GF-D8 (cell line): ENCODE results near the gene ZNF160.
"Not testable (repeated sequence)": the region's sequence is repeated elsewhere in the genome, so short reads cannot be mapped to it uniquely, and the experiment has no call there.

Experiments
- DNase-seq: peaks from one replicate; lab custom pipeline; 2025; lab: John Stamatoyannopoulos, UW

The ZNF160 gene

DNA sequence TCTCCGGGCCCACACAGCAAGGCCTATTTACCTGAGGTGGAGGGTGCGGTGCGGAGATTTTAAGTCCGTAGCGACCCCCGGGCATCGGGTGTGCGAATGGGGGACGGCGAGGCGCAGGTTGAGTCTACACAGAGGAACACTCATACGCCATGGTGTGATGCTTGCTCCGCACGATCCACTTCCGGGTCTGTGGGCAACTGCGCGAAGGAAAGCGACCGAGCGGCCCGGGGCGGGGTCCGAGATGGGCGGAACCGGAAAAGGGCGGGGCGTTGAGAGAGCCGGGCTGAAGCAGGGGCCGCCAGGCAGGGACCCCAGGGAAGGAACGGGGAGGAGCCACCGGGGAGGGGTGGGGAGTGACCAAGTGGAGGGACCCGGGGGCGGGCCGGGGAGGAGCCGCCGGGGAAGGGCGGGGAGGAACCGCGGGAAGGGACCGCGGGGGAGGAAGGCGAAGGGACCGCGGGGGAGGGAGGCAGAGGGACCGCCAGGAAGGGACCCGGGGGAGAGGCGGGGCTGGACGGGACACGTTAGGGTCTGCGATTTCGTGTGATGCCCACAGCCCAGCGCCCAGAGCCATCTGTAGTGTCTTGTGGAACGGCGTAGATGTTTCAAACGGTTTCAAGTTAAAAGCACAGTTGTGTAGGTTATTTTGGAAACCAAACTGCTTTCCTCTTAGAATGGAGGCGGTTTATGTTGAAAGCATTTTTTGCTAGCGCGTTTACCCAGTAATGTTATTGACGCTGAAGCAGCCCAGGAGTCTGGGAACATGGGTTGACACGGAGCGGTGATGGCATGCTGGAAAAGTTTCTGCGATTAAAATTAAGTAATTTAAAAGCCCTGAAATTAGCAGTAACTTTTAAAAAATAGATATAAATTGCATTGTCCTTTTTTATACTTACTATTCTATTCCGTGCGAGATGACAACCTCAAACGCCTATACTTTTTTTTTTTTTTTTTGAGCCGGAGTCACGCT lies at the start of gene ZNF160:
Gene ZNF160 (minus strand): TSS at position 189 of the 970 bp plus-strand sequence. CDS start 17,146 bp downstream, outside the sequence.
- peak; percentile 91 for DNase-seq

DNA sequence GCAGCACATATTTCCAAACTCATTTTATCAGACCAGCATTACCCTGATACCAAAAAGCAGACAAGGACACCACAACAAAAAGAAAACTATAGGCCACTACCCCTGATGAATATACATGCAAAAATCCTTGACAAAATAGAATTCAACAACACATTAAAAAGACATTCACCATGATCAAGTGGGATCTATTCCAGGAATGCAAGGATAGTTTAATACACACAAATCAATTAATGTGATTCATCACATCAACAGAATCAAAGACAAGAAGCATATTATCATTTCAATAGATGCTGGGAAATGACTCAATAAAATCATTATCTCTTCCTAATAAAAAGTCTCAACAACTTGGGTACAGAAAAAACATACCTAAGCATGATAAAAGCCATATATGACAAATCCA lies 44.4 kb upstream of the ZNF160 start:
- DNase-seq = no peak

DNA sequence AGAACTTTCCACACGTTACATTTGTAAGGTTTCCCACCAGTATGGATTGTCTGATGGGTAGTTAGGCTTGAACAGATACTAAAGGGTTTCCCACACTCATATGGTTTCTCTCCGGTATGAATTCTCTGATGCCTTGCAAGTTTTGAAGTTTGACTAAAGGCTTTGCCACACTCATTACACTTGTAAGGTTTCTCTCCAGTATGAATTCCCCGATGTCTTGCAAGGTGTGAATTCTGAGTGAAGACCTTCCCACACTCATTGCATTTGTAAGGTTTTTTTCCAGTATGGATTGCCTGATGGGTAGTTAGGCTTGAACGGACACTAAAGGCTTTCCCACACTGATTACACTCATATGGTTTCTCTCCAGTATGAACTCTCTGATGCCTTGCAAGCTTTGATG lies 37.1 kb upstream of the ZNF160 start:
- DNase-seq = no peak

DNA sequence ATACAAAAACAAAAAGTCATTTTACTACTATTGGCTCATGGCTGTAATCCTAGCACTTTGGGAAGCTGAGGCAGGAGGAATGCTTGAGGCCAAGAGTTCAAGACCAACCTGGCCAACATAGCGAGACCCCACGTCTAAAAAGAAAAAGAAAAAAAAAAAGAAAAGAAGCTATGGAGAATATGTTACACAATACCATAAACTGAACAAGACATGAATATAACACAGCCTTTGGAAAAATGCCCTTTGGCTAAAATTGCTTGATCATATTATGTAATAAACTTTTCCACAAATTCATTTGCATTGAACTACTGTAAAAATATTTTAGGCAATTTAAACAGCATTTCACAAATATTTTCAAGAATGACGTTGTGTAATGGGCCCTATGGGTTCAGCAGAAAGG lies 33.2 kb upstream of the ZNF160 start:
- no peak for DNase-seq

DNA sequence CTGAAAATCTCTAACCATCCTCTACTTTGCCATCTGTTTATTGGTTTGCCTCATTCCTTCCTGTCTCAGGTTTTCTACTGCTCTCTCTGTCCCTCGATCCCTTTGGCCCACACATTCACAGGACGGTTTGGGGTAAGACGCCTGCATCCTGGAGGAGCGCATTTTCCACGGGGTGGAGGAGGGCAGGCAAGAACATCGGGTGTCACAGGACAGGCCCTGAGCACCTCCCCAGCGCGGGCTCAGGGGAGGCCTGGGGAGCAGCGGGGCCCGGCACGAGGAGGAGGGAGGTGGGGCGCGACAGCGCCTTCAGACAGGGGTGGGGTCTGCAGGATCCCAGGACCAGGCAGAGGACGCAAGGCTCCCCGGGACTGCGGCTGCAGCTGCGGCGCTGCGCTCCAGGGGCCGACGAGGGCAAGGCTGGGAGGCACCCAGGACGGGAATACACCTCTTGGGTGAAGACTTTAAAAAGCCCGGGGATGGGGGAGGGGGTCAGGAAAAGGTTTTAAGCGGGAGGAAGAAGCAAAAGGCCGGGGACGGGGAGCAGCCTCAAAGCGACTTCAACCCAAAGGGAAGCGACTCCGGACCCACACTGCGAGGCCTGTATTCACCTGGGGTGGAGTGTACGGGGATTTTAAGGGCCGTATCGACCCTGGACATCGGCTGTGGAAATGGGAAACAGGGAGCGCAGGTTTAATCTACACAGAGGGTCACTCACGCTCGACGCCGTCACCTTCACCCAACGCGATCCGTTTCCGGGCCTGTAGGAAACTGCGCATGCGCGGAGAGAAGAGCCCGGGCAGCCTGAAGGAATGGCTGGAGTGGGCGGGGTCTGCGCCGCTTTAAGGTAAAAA lies 29.1 kb upstream of the ZNF160 start, which contains the start of gene ZNF415:
Gene ZNF415 (minus strand): TSS at position 770 of the 851 bp plus-strand sequence. CDS start 10,234 bp downstream, outside the sequence.
- DNase-seq = peak; percentile 43

DNA sequence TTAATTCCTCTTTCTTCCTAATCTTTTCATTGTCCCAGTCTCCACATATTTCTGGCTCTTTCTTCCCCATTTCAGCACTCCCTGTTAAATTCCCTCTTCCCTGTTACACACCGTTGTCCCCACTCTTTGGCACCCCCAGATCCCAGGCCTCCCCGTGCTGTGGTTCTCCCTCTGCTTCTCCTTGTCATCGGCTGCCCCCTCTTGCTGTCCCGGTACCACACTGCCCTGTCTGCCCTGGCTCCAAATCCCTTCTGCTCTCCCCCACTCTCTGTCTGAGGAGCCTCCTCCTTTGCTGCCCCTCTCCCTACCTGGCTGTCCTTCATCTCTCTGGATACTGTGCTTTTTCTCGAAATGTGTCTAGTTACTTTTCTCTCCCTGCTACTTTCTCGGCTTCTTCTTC lies 28.5 kb upstream of the ZNF160 start:
- no peak for DNase-seq

DNA sequence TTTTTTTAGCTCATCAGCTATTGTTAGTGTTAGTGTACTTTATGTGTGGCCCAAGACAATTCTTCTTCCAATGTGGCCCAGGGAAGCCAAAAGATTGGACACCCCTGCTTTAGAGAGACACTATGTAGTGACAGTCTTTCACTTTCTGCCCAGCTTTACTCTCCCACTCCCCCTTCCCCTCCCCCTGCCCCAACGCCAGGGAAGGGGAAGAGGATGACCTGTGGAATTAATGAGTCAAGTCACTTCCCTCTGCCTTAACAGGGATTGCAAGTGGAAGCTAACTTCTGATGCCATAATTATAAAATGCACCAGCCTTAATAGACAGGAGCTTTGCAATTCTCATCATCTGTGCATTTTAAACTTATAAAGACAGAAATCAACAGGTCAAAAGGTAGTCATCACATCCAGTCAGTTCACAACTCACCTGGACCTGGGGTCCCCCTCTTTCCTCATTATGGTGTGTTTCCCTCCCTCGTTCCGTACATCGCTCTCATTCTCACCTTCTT lies 27.9 kb upstream of the ZNF160 start:
- DNase-seq = no peak

DNA sequence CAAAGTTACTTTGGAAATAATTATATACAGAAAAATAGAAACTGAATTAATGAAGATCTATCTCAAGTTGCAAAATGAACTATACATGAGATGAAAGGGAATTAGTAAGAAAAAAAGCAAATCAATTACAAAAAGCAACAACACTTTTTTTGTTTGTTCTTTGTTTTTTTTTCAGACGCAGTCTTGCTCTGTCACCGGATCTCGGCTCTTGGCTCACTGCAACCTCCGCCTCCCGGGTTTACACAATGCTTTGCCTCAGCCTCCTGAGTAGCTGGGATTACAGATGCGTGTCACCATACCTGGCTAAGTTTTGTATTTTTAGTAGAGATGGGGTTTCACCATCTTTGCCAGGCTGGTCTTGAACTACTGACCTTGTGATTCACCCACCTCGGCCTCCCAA lies 27.3 kb upstream of the ZNF160 start:
- no peak for DNase-seq

DNA sequence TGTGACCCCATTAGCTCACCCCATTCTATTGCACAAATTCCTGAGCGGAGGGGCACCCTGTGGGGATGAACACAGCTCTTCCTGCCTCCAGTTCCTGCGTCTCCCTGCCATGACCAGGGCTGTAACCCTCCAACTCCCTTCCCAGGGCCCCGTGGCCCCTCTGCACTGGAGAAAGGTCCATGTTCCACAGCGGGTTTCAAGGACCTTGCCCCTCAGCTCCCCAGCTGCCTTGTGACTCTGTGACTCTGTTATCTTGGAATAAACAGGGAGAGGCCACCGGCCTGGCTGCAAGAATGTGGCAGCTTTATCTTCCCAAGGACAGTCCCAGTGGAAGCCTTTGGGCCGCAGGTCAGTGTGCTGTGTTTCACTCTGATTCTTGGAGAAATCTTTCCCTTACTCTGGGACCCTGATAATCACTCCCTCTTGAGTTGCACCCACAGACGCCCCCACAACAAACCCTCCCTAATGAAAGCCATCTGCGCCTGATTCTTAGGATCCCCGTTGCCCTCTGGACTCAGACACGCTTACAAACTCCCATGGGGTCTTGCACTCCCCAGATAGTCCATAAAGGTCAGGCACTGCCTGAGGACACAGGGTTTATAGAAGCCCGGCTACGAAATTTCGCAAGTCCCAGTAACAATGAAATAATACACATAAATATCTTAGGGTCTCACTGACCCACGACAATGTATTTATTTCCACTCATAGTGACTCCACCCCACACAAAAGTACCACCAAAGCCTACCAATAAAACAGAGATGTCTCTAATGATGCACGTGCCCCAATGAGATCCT lies 23.7 kb upstream of the ZNF160 start:
- DNase-seq = not testable (repeated sequence)

DNA sequence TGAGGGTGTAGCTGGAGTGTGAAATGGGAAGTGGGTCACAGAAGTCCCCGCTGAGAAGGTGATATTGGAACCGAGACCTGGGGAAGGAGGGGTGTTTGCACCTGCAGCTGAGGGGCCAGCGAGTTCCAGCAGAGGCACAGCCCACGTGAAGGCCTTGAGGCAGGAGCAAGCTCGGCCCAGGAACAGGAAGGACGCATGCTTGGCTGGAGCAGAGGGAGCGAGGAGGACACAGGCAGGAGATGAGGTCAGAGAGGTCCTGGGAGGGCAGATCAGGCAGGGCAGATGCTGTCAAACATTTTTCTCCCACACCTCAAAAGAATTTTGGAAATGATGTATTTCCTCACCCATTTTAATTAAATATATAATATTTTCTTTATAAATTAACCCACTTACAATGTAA lies 20.2 kb upstream of the ZNF160 start:
- no peak for DNase-seq

DNA sequence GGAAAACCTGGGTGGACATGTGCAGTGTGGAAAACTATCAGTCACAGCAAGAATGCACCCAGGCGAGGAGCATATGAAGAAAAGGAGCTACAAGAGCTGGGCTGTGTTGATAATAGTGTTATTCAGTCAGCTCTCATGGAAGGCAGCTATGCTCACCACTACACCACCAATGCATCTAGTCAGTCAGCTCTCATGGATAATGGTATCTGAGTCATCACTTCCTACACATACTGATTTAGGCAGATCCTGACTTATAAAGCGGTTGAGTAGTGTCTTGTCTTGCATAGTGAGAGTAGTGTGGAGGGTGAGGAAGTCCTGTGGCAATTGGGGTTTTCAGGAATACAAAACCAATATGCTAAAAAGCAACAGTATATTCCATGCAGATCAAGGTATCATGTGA lies 9.1 kb upstream of the ZNF160 start:
- no peak for DNase-seq

DNA sequence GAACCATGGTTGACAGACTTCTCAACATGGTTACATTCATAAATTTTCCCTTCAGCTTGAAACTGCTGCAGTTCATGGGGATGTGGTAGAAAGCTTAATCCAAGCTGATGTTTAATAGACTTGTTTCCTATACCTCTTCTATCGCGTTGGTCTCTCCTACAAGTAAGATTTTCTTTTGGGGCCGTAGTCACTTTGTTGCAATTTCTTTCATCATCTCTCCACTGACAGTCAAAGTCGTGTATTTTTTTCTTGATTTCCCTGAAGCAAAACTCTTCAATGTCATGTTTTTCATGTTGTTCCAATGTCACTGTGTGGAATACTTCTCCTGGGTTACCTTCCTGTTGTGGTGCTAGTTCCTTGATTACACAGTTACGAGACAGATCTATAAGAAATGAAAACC lies 6.3 kb upstream of the ZNF160 start:
- DNase-seq = no peak

DNA sequence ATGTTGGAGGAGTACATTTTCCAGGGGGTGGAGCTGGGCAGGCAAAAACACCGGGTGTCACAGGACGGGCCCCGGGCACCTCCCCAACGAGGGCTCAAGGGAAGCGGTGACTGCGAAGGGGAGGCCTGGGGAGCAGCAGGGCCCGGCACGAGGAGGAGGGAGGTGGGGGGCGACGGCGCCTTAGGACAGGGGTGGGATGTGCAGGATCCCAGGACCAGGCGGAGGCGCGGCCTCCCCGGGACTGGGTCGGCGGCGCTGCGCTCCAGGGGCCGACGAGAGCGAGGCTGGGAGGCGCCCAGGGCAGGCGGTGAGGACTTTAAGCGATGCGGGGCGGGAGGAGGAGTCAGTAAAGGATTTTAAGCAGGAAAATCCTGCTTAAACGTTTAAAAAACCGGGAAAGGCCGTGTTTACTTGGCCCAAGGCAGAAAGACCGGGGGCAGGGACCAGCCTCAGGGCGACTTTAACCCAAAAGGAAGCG lies 427 bp downstream of the ZNF160 start:
- no peak for DNase-seq

DNA sequence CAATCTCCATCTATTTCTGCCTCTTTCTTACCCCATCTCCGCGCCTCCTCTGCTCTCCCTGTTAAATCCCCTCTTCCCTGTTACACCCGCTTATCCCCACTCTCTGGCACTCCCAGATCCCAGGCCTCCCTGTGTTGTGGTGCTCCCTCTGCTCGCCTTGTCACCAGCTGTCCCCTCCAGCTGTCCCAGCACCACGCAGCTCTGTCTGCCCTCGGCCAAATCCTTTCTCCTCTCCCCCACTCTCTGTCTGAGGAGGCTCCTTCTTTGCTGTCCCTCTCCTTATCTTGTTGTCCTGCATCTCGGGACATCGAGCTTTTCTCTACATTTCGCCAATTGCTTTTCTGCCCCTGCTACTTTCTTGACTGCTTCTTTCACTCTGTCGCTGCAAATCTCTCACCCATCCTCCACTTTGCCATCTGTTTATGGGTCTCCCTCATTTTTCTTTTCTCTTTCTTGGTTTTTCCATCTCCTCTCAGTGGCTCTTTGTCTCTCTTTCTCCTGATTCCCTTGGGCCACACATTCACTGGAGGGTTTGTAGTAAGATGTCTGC lies 941 bp downstream of the ZNF160 start:
- no peak for DNase-seq

DNA sequence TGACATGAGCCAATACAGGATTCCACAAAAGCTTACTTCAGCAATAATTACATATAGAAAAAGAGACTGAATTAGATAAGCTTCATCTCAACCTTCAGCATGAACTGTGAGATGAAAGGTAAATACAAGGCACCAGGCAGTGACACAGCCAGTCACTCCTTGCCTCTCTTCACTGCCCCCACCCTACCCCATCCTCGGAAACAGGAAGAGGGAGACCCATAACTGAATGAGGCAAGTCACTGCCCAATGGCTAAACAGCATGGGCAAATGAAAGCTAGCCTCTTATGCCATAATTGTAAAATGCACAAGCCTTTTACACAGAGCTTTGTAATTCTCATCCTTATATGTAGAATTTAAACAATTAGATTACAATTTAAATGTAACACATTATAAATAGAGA lies 1.7 kb downstream of the ZNF160 start:
- DNase-seq = peak; percentile 12

DNA sequence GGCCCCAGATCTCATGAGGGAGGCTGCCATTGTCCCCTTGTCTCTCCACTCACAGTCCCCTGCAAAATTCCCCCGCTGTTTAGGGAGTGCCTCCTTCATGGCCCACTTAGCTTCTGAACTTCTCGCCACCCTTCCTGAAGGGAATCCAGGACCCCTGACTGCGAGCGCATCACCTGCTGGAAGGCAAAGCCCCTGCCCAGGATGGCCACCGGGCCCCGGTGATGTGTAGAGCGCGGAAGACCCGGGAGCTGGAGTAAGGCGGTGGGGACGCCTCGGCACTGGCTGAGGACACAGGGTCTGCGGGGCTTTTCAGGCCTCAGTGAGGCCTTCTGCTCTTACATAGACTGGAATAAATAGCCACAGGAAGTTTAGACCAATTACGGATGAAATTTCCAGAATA lies 4.7 kb downstream of the ZNF160 start:
- not testable (repeated sequence) for DNase-seq

DNA sequence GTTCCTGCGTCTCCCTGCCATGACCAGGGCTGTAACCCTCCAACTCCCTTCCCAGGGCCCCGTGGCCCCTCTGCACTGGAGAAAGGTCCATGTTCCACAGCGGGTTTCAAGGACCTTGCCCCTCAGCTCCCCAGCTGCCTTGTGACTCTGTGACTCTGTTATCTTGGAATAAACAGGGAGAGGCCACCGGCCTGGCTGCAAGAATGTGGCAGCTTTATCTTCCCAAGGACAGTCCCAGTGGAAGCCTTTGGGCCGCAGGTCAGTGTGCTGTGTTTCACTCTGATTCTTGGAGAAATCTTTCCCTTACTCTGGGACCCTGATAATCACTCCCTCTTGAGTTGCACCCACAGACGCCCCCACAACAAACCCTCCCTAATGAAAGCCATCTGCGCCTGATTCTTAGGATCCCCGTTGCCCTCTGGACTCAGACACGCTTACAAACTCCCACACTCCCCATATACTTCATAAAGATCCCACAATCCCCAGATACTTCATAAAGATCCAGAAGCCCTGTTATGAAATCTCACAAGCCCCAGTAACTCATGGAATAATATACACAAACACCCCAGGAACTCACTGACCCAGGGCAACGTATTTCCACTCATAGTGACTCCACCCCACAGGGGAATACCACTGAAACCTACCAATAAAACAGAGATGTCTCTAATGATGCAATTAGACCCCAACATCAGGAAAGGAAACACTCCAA lies 6.1 kb downstream of the ZNF160 start:
- not testable (repeated sequence) for DNase-seq

DNA sequence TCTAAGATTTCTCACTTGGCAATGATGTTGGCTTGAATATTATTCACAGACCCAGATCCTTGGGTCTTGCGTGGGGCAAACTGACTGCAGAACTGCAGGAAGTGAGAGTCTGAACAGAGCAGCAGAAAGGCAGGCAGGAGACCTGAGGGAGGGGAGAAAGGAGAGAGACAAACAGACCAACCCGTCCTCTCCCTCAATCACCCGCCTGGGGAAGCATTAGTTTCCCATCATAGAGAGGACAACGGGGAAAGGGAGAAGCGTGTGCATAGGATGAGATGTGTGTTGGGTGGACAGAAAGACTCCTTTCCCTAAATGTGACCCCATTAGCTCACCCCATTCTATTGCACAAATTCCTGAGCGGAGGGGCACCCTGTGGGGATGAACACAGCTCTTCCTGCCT lies 6.6 kb downstream of the ZNF160 start:
- DNase-seq = not testable (repeated sequence)

DNA sequence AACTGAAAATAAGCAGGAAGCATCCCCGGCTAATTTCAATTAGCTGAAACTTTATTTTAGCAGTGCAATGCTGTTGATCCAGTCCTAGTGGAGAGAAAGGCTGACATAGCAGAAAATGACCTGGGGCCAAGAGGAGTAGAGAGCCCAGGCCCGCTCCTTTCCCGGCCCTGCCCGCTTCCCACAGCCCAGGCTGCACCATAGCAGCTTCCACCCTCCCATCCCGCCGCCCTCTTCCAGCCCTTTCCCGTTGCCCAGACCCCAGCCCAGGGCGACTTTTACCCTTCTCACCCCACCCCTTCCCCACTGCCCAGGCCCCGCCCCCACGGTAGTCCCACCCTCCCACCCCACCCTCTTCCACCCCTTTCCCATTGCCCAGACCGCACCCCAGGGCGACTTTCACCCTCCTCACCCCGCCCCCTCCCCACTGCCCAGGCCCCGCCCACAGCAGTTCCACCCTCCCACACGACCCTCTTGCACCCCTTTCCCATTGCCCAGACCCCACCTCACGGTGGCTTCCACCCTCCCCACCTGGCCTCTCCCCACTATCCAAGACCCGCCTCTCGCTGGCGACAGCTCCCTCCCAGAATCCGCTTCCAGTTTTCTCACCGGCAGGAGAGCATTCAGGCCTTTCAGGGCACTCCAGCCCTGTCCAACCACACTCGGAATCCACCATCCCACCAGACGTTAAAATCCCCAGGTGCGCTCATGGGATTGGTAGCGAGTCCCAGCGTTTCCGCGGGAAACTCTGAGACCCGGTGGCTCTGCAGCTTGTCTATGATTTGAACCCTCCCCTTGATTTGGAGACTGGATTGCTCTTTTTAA lies 8.3 kb downstream of the ZNF160 start:
- no peak for DNase-seq

DNA sequence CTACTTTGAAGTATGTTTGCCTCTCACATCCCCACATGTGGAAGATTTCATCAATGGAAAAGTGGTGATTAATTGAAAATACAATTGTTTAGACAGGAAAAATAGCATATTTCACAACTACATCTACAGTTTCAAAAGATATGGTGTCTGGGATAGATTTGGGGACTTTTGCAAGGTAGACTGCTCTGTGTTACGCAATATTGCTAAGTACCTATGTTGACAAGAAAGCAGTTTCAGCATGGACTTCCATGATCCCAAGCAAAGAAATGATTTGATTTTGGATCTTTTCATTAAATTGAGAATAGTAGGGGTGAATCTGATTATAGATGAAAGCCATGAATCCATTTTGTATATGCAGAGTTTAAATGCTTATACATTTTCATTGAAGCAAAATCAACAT lies 10.5 kb downstream of the ZNF160 start:
- DNase-seq = no peak
